Measurements from ENCODE around the gene ATXN1. TPM values are rescaled to one million over a fixed set of nuclear protein-coding genes. Genes with fewer than 3 reads are reported as not detected.

Gene ATXN1
- total and polyA plus RNA-seq, 2 experiments from 2014 or later = 14.2 to 20.1 TPM

DNA sequence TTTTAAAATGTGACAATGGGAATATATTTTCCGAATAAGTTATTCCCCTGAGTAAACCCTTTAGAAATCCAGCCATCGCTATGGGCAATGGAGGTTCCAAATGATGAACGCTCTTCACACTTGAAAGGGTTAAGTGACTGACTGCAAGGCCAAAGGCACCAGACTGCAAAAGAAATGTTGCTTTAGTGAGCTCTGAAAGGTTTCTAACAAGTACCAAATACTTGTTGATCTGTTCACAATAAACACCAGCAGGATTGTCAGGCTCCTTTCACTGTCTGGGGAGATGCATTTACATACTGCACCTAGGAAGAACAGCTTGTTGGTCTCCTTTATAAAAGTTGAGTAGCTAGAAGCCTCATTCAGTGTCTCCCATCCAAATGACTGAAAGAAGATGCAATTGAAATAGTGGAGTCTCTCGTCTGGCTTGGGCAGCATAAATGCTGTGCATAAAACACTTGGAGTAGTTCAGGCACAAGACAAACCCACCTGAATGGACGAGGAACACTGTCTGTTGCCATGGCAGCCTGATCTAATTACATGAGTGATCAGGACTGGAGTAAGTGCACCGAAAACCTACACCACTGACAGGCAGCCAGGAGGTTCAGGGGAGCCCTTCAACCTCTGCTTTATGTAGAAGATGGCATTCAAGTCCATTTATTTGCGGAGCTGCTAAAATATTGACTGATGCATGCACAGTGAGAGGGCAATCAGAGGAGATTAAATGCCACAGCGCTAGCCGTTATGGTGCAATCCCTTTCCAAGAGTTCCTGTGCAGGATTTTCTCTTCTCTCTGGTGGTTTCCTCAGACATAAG, 2.9 kb downstream of the ATXN1 start:
- peak overlapping the region; percentile 95 for H3K4me3 ChIP-seq
- H3F3A ChIP-seq (ENCODE audit: insufficient read depth) = peaks cover 43% of the 10 kb centered on the region
- in situ Hi-C loops (cut with MboI) = no loop called here
- peaks cover 28% of the 10 kb centered on the region for H3K4me1 ChIP-seq (ENCODE audit: insufficient read depth)
- H3K79me2 ChIP-seq (ENCODE audit: insufficient read depth) = peaks cover 60% of the 10 kb centered on the region
- H3K4me2 ChIP-seq (ENCODE audit: unreplicated experiment) = peak overlapping the region; percentile 94
- no peaks in the 10 kb centered on the region for H4K20me1 ChIP-seq (ENCODE audit: insufficient read depth)
- no peaks in the 10 kb centered on the region for H3K27me3 ChIP-seq (replicated peaks; ENCODE audit: insufficient read depth)
- no peaks in the 10 kb centered on the region for H3K9me3 ChIP-seq (ENCODE audit: low read depth)
- peak; percentile 63 for DNase-seq
- H3K9me2 ChIP-seq (ENCODE audit: insufficient read depth) = no peaks in the 10 kb centered on the region
- 41 to 42% methylated on average over 9 of the region's 9 CpGs for WGBS, 2 experiments (ENCODE audit: low coverage in 1 of 2, low lambda C conversion rate in 2 of 2, missing lambda C conversion rate in 2 of 2)
- no peak for TF ChIP-seq EZH2 (IDR thresholded peaks at IDR 0.05; ENCODE audit: insufficient read depth, poor library complexity, severe bottlenecking)
- no peak overlapping the region for H2AFZ ChIP-seq
- H3K27ac ChIP-seq = peak overlapping the region; percentile 96
- H3K9ac ChIP-seq = peak overlapping the region; percentile 97
- no peaks in the 10 kb centered on the region; the same call in 1 of the 2 replicates for H3K36me3 ChIP-seq (ENCODE audit: low read depth)

GRCh38 chr6:16757332-16757731, 3.9 kb downstream of the ATXN1 start:
- Histone ChIP-seq H2AFZ (no peak overlapping the region), H3K36me3 (ENCODE audit: low read depth) (no peaks in the 10 kb centered on the region; the same call in 1 of the 2 replicates), H3K4me1 (ENCODE audit: insufficient read depth) (peaks cover 36% of the 10 kb centered on the region), H3K9me2 (ENCODE audit: insufficient read depth) (no peaks in the 10 kb centered on the region), H3K4me2 (ENCODE audit: unreplicated experiment) (peak overlapping the region; percentile 13), H3F3A (ENCODE audit: insufficient read depth) (peaks cover 51% of the 10 kb centered on the region), H3K27me3 (replicated peaks; ENCODE audit: insufficient read depth) (no peaks in the 10 kb centered on the region), H3K9ac (peak overlapping the region; percentile 21; the same call in 1 of the 2 replicates), H3K9me3 (ENCODE audit: low read depth) (no peaks in the 10 kb centered on the region), H3K27ac (no peak overlapping the region), H3K79me2 (ENCODE audit: insufficient read depth) (peaks cover 67% of the 10 kb centered on the region), H4K20me1 (ENCODE audit: insufficient read depth) (no peaks in the 10 kb centered on the region), H3K4me3 (no peak overlapping the region)
- in situ Hi-C loops (cut with MboI) = no loop called here
- WGBS, 2 experiments (ENCODE audit: low coverage in 1 of 2, low lambda C conversion rate in 2 of 2, missing lambda C conversion rate in 2 of 2) = 7 to 20% methylated on average over 1 of the region's 1 CpG
- peak; percentile 67 for DNase-seq
- TF ChIP-seq EZH2phosphoT487 (IDR thresholded peaks at IDR 0.05; ENCODE audit: insufficient read depth, low read depth) (no peak), EZH2 (IDR thresholded peaks at IDR 0.05; ENCODE audit: insufficient read depth, poor library complexity, severe bottlenecking) (no peak)

DNA sequence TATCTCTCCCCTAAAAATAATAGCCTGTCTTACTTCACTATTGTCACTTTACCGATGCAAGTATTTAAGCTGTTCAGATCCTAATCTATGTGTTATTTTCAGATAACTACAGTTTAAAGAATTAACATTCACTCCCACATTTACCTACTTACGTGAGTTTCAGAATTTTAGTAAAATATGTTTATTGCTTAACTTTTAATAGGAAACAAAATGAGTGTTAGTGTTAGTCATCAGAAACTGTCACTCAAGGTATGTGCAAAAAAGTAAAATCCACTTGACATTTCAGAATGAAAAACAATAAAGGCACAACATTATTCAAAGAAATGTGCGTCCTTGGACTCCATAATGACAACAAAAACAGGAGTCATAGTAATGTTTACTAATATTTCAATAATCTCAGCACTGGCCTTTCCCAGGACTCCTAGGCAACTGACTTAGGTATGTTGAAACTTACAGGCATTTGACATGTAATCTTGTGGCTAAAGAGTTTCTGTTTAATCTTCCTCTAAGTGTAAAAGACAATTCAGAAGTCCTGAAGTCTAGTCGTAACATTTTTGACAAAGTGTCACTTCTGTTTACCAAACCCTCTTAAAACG, 4.5 kb downstream of the ATXN1 start:
- H3K9ac ChIP-seq = peak overlapping the region; percentile 21; the same call in 1 of the 2 replicates
- H3K79me2 ChIP-seq (ENCODE audit: insufficient read depth) = peaks cover 72% of the 10 kb centered on the region
- no peak for DNase-seq

GRCh38 chr6:16755544-16755943, 5.7 kb downstream of the ATXN1 start:
- H3K27ac ChIP-seq = no peak overlapping the region
- in situ Hi-C loops (cut with MboI) = no loop called here

More for the DNA sequence above, 4.5 kb downstream of the ATXN1 start:
- Histone ChIP-seq H3K27ac (peak overlapping the region; percentile 10; the same call in 1 of the 2 replicates), H4K20me1 (ENCODE audit: insufficient read depth) (no peaks in the 10 kb centered on the region), H3K9me3 (ENCODE audit: low read depth) (no peaks in the 10 kb centered on the region), H3K4me2 (ENCODE audit: unreplicated experiment) (peak overlapping the region; percentile 13), H3K27me3 (replicated peaks; ENCODE audit: insufficient read depth) (no peaks in the 10 kb centered on the region), H3K9me2 (ENCODE audit: insufficient read depth) (no peaks in the 10 kb centered on the region), H3F3A (ENCODE audit: insufficient read depth) (peaks cover 57% of the 10 kb centered on the region), H3K36me3 (ENCODE audit: low read depth) (no peaks in the 10 kb centered on the region; the same call in 1 of the 2 replicates), H2AFZ (no peak overlapping the region), H3K4me1 (ENCODE audit: insufficient read depth) (peaks cover 42% of the 10 kb centered on the region), H3K4me3 (no peak overlapping the region)
- WGBS, 2 experiments (ENCODE audit: low coverage in 1 of 2, low lambda C conversion rate in 2 of 2, missing lambda C conversion rate in 2 of 2) = 80 to 87% methylated on average over 5 of the region's 5 CpGs
- in situ Hi-C loops (cut with MboI) = no loop called here
- no peak for TF ChIP-seq EZH2phosphoT487 (IDR thresholded peaks at IDR 0.05; ENCODE audit: insufficient read depth, low read depth)
- no peak for TF ChIP-seq EZH2 (IDR thresholded peaks at IDR 0.05; ENCODE audit: insufficient read depth, poor library complexity, severe bottlenecking)

More at GRCh38 chr6:16755544-16755943, 5.7 kb downstream of the ATXN1 start:
- DNase-seq = no peak
- no peaks in the 10 kb centered on the region for H3K9me2 ChIP-seq (ENCODE audit: insufficient read depth)
- H3K36me3 ChIP-seq (ENCODE audit: low read depth) = no peaks in the 10 kb centered on the region; the same call in 1 of the 2 replicates
- no peak overlapping the region for H3K4me3 ChIP-seq
- H3K79me2 ChIP-seq (ENCODE audit: insufficient read depth) = peaks cover 84% of the 10 kb centered on the region
- no peak overlapping the region for H3K9ac ChIP-seq
- TF ChIP-seq EZH2phosphoT487 (IDR thresholded peaks at IDR 0.05; ENCODE audit: insufficient read depth, low read depth) = no peak
- peaks cover 67% of the 10 kb centered on the region for H3F3A ChIP-seq (ENCODE audit: insufficient read depth)
- H3K4me1 ChIP-seq (ENCODE audit: insufficient read depth) = peaks cover 54% of the 10 kb centered on the region
- H3K4me2 ChIP-seq (ENCODE audit: unreplicated experiment) = no peak overlapping the region
- H3K9me3 ChIP-seq (ENCODE audit: low read depth) = no peaks in the 10 kb centered on the region
- 83 to 88% methylated on average over 3 of the region's 3 CpGs for WGBS, 2 experiments (ENCODE audit: low coverage in 1 of 2, low lambda C conversion rate in 2 of 2, missing lambda C conversion rate in 2 of 2)
- H3K27me3 ChIP-seq (replicated peaks; ENCODE audit: insufficient read depth) = no peaks in the 10 kb centered on the region
- H2AFZ ChIP-seq = no peak overlapping the region
- no peaks in the 10 kb centered on the region for H4K20me1 ChIP-seq (ENCODE audit: insufficient read depth)

All from GM23248 (cell line).